ENCODE measurements around the gene RFX2. TPM values are rescaled to one million over a fixed set of nuclear protein-coding genes. Genes with fewer than 3 reads are reported as not detected.
"Not testable (repeated sequence)": the region's sequence is repeated elsewhere in the genome, so short reads cannot be mapped to it uniquely, and the experiment has no call there.

RFX2 gene
- total RNA-seq: 5.3 and 7.9 TPM in 2 replicates

DNA sequence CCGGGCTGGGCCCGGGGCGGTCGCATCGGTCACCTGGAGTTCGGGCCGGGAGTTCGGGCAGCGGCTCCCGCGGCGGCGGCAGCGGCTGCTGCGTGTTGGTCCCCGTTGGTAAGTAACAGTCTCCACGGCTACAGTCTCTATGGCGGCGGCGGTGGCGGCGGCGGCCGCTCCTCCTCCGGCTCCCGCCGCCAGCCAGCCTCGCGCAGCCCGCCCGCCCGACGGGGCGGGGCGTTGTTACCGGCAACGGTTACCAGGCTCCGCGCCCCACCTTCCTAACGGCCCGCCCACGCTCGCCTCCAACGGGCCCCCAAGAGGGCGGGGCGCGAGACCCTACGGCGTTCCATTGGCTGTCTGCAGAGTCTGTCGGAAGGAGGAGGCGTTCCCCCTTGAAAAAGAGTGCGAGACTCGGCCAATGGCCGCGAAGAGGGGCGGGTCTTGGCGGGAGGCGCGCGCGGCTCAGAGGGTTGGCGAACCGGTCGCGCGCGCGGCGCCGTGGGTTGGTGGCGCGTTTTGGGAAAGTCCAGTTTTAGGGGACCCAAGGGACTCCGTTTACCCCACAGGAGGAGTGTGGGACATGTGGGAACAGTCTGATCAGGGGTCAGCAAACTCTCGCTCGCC, at the start of gene RFX2:
TSS of gene RFX2 (minus strand) at position 141 of the 618 bp plus-strand sequence. CDS start 63,004 bp downstream, outside the sequence.
- DNase-seq (ENCODE audit: extremely low read depth, low read depth, low spot score): no peak

DNA sequence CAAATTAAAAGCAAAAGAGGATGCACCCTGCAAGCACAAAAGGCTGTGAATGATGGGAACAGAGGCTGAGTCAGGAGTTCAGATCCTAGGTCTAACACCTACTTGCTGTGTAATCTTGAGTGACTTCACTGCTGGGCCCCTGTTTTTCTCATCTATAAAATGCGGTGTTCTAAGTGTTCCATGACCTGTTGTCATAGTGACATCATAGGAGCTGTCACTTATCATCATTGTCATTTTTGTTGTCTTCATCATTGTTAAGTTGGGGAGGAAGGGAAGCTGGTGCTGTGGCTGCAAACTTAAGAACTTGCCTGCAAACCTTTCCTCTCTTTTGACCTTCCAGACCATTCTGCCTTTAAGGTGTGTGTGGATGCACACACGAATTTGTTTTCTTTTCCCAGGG, 45.7 kb upstream of the RFX2 start:
- no peak for DNase-seq (ENCODE audit: extremely low read depth, low read depth, low spot score)

DNA sequence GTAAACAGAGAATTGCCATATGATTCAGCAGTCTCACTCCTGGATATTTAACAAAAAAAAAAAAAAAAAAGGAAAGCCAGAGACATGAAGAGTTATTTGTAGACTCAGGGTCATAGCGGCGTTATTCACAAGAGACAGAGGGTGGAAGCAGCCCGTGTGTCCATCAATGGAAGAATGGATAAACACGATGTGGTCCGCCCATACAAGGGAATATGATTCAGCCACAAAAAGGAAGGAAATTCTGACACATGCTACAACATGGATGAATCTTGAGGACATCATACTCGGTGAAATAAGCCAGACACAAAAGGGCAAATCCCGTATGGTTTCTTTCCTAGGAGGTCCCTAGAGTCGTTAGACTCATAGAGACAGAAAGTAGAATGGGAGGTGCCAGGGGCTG, 40.0 kb upstream of the RFX2 start:
- no peak for DNase-seq (ENCODE audit: extremely low read depth, low read depth, low spot score)

DNA sequence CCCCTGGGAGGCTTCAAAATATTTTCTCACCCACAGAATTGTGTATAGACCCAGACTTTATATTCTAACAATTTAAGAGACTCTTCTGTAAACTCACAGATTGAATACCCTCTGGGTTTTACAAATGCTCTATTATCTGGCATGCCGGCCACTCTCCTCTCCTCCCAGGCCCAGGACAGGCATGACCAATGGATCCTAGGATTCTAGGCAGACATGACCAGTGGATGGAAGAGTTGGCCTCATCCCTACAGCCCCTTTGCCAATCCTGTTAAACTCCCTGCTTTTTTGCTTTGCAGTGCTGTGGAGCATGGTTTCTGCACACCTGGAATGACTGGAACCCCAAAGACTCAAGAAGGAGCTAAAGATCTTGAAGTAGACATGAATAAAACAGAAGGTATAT, 30.9 kb upstream of the RFX2 start:
- DNase-seq (ENCODE audit: extremely low read depth, low read depth, low spot score): no peak

DNA sequence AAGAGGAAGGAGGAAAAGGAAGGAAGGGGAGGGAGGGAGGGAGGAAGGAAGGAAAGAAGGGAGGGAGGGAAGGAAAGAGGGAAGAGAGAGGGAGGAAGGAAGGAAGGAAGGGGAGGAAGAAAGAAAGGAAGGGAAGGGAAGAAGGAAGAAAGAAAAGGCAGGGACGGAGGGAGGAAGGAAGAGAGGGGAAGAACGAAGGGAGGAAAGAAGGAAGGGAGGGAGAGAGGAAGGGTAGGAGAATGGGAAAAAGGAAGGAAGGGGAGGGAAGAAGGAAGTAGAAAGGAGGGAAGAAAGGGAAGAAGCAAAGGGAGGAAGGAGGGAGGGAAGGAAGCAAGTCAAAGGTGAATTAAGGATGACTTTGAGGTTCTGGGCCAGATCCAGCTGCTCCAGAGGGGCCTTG, 28.2 kb upstream of the RFX2 start:
- DNase-seq (ENCODE audit: extremely low read depth, low read depth, low spot score): no peak

DNA sequence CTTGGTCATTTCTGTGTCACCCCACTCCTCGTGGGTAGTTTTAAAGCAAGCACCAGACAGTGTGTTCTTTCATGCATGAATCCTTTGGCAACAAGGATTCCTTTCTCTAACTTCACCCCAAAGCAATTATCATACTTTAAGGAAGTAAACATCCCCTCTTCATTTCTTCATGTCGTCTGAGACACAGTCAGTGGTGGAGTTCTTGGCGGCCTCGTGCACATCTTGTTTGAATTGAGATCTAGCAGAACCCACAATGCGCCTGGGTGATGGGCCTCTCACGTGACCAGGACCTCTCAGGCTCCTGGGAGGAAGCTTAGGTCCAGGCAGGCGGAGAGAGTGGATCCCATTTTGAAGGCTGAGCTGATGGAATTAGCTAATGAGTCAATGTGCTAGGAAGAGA, 27.8 kb upstream of the RFX2 start:
- no peak for DNase-seq (ENCODE audit: extremely low read depth, low read depth, low spot score)

DNA sequence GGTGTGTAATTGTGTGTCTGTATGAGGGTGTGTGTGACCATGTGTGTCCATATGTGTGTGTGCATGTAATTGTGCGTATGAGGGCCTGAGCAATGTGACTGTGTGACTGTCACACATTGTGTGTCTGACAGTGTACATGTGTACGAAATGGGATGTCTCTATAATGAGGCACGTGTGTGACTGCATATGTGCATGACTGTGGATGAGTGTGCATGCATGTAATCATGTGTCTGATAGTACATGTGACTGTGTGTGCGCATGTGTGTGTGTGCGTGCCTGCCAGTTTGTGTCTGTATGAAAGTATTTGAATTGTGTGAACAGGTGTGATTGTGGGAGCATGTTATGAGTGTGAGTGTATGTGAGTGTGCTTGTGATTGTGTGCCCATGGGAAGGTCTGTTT, 22.9 kb upstream of the RFX2 start:
- DNase-seq (ENCODE audit: extremely low read depth, low read depth, low spot score): no peak

DNA sequence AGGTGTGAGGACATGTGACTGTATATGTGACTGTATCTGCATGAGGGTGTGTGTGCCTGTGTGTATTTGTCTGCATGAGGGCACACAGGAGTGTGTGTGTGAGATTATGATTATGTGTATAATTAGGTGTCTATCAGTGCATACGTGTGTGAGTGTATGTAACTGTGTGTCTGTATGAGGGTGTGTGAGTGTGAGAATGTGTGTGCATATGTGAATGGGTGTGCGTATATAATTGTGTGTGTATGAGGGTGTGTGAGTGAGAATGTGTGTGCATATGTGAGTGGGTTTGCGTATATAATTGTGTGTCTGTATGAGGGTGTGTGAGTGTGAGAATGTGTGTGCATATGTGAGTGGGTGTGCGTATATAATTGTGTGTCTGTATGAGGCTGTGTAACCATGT, 22.2 kb upstream of the RFX2 start:
- DNase-seq (ENCODE audit: extremely low read depth, low read depth, low spot score): no peak

DNA sequence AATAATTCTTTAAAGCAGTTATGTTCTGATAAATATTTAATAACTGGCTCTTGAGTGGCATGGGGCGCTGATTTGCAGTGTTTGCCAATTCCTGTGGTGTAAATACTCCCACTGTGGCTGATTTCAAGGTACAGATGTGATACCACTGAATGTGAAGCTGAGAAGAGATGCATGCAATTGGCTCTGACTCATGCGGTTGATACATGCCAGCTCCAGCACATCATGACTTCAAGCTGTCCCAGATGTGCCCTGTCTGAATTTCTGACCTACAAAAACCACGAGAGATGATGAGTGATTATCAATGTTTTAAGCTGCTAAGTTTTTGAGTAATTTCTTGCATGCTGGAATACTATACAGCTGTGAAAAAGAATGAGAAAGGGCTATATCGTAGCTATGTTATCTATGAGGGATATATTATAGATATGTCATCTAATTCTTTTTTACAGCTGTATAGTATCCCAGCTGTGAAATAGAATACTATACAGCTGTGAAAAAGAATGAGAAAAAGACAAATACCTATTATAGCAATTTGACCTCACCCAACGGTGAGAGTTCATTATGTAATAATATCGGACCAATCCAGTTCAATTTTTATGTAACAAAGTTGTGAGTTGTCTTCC, 17.5 kb upstream of the RFX2 start:
- DNase-seq (ENCODE audit: extremely low read depth, low read depth, low spot score): no peak

DNA sequence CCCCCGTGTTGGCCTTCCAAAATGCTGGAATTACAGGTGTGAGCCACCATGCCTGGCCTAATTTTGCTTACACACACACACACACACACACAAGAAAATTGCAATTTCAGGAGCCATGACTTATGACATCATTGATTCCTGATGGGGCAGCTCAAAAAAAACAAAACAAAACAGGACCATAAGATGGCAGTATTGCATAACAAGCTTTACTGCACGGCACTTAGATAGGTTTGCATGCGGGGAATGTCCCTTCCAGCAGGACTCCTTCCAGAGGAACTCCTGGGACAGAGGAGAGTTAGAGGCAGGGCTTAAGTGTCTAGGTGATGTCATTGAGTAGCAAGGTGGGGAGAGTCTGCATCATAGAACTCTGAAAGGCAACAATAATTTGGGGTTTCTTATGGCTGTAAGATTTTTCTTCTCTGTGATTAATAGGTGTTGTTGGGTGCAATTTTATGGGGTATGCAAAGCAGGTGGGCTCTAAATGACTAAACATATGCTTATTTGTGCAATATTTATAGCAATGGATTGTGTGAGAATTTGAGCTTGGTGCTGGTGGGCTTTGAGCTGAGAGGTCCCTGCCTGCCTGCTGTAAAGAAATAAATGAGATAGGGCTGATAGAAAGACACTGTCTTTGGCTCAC, 16.2 kb upstream of the RFX2 start:
- peak; percentile 62 for DNase-seq (ENCODE audit: extremely low read depth, low read depth, low spot score)

DNA sequence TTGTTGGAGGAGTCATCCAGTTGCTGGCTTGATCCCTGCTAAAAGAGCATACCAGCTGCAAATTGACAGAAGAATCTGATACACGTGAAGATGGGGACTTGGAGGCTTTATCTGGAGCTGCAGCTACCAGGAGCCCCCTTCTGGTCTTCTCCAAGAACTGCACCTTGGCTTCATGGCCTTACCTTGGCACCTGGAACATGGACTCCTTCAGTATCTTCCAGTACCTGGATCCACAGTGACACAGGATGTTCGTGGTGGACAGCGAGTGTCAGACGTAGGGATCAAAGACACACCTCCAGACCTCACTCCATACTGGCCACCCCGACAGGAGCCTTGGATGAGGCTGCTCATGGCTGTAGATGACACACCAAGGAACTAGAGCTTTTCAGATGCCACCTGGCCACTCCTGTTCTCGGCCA, 15.3 kb upstream of the RFX2 start:
- DNase-seq (ENCODE audit: extremely low read depth, low read depth, low spot score): no peak

DNA sequence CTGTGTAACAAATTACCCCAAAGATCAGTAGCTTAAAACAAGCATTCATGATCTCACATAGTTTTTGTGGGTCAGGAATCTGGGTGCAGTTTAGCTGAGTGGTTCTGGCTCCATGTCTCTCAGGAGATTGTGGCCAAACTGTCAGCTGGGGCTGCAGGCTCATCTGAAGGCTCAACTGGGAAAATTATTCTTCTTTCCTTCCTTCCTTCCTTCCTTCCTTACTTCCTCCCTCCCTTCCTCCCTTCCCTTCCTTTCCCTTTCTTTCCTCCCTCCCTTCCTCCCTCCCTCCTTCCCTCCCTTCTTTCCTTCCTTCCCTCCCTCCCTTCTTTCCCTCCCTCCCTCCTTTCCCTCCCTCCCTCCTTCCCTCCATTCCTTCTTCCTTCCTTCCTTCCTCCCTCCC, 8.7 kb upstream of the RFX2 start:
- no peak for DNase-seq (ENCODE audit: extremely low read depth, low read depth, low spot score)

DNA sequence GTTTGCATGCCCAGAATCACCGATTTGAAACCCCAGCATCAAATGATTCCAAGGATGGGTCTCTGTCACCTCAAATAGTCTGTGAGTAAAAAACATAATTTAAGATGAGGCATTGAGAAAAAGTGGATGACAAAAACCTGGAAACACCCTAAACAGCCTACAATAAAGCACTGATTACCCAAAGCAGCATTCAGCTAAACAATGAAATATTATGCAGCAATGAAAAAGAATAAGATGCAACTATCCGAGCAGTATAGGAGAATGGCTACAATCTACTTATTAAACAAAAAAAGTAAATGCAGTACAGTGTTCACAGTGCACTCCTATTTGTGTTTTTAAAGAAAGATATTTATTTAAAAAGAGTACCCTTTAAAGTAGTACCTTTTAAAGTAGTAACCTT, 7.7 kb upstream of the RFX2 start:
- DNase-seq (ENCODE audit: extremely low read depth, low read depth, low spot score): no peak

DNA sequence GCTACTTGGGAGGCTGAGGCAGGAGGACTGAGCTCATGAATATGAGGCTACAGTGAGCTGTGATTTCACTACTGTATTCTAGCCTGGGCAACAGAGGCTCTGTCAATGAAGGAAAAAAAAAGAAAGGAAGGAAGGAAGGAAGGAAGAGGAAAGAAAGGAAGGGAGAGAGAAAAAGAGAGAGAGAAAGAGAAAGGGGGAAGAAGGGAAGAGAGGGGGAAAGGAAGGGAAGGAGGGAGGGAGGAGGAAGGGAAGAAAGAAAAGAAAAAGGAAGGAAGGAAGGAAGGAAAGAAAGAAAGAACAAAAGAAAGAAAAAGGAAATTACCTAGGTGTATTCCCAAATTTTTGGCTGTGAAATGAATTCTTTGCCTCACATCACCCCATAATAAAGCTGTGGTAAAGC, 7.2 kb upstream of the RFX2 start:
- no peak for DNase-seq (ENCODE audit: extremely low read depth, low read depth, low spot score)

DNA sequence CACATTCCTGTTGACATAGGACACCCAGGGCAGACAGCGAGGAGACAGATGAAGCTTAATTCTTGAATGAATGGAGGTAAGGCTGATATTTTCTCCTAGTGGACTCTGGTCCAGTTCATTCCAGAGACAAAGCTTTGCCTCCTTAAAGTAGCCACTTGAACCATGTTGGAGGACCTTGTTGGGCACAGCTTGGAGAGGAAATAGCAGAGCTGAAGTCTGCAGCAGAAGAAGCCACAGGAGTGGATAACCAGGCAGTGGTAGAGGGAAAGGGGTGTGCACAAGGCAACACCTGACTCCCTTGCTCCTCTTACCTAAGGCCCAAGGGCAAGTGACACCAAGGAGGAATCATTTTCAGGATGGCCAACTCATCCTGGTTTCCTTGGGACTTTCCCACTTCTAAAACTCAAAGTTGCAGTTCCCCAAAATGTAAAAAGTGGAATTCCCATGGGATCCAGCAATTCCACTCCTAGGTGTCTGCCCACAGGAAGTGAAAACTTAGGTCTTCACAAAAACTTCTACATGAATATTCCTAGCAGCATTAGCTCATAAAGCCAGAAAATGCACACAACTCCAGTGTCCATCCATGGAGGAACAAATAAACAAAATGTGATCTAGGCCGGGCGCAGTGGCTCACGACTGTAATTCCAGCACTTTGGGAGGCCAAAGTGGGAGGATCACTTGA, 6.6 kb upstream of the RFX2 start:
- no peak for DNase-seq (ENCODE audit: extremely low read depth, low read depth, low spot score)

DNA sequence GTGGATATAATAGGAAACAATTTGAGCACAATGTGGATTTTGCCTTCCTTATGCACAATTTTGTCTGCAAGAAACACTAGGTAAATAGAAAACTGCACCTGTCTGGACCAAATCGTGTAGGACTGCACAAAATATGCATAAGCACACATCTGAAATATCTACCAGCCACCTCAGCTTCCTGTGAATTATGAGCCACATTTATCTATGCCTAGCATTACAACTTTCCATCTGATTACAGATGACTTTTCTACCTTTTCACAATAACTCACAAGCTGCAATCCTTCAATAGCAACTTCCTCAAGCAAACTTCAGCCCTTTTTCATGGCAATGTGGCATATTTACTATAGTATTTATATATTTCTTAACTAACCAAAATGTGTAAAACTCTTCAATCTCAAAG, 5.7 kb upstream of the RFX2 start:
- no peak for DNase-seq (ENCODE audit: extremely low read depth, low read depth, low spot score)

DNA sequence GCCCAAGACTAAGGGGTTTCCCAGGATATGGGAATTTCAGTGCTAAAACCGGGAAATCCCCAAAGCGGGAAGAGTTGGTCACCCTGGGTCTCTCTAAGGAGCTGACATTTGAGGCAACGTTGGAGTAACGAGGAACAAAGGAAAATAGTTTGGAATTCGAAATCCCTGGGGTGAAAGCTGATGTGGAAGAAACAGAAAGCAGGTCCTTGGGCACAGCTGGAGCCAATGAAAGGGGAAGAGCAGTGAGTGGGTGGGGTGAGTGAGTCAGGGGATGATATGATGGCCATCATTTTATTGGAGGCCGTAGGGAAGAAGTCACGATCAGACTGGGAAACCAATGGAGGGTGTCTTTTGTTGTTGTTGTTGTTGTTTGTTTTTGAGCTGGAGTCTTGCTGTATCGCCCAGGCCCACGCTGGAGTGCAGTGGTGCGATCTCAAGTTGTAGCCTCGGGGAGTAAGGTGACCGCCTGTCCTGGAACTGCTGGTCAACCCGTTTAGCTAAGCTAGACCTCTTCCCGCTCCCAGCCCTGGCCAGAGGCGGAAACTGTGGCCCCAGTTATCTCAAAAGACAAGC, 3.4 kb upstream of the RFX2 start:
- DNase-seq (ENCODE audit: extremely low read depth, low read depth, low spot score): no peak

DNA sequence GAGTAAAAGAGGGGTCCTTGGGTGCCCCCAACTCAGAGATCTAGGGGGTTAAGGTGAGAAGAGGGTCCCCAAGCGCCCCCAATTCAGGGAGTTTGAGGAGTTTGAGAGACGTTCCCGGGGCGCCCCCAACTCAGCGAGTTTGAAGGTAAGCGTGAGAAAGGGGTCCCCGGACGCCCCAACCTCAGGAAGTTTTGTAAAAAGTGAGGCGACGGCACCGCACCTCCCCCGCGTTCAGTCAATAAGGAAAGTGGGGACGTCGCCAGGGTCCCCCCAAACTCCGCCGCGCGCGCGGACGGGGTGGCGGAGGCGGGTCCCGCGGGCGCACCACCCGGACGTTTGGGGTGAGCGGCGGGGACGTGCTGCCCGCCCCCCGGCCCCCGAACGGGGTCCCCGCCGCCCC, 353 bp downstream of the RFX2 start:
- DNase-seq (ENCODE audit: extremely low read depth, low read depth, low spot score): no peak

DNA sequence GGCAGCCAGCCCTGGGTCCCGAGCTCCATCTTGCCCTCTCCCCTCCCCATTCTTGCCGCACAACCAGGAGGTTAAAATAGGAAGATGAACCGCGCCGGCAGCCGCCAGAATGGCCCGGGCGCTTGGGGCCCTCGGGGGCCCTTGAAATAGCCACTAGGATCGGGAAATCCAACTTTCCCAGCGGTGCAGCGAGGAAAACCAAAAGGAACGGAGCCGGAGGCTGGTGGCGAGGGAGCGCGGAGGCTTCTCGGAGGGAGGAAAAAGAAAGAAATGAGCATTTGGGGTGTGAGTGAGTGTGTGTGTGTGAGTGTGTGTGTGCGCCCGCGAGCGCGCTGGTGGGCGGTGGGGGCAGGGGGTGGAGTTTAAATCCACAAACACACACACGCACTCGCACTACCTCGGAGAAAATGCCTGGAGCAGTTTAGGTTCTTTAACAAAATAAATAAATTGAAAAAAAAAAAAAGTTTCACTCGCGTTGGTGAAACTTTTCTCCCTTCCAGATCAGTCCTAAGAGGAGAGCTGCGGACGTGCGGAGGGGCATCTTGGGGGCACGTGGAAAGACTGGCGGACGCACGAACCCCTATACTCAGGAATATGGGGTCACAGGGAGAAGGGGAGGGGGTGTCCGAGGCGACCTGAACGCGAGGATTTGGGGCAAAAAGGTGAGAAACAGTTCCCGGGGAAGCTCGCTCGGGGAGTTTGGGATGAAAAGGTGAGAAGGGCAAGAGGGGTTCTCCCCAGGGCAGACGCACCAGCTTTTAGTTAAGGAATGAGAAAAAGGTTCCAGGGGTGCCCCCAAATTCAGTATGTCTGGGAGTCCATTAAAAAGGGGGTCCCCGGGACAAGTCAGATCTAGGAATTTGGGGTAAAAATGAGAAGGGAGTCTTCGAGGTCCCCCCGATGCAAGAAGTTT, 1.3 kb downstream of the RFX2 start:
- no peak for DNase-seq (ENCODE audit: extremely low read depth, low read depth, low spot score)

DNA sequence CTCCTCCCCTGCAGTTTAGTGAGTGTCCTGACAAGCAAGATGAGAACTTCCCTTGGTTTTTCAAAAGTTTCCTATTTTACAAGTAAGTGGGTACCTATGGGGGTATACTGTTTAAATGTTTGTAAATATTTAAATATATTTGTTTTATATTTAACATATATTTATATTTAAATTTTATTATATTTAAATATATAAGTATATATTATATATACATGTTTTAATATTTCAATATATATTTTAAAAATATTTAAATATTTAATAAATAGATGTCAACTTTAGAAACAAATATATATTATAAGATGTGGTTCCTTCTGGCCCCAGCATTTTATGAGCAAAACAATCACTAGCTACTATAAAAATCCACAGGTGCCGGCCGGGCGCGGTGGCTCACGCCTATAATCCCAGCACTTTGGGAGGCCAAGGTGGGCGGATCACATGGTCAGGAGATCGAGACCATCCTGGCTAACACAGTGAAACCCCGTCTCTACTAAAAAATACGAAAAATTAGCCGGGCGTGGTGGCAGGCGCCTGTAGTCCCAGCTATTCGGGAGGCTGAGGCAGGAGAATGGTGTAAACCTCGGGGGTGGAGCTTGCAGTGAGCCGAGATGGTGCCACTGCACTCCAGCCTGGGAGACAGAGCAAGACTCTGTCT, 3.5 kb downstream of the RFX2 start:
- not testable (repeated sequence) for DNase-seq (ENCODE audit: extremely low read depth, low read depth, low spot score)
